HL-60/S4 treated with retinoic acid at 250 ng/mL for 4 days and 3 days (cell line): Measurements from ENCODE around the gene TMEM250.

ENCODE experiments used
- in situ Hi-C: fragments of 300-500 bp; cut with MboI; formaldehyde crosslinking; loops from 2 replicates; pipeline ENCODE4 v1.7.0; 2022; ENCODE audit warnings: low sequenced_read_pairs

The TMEM250 gene

GRCh38 chr9:136147890-136148714 lies 29.4 kb upstream of the TMEM250 start:
- in situ Hi-C loops, result no loop called here

DNA sequence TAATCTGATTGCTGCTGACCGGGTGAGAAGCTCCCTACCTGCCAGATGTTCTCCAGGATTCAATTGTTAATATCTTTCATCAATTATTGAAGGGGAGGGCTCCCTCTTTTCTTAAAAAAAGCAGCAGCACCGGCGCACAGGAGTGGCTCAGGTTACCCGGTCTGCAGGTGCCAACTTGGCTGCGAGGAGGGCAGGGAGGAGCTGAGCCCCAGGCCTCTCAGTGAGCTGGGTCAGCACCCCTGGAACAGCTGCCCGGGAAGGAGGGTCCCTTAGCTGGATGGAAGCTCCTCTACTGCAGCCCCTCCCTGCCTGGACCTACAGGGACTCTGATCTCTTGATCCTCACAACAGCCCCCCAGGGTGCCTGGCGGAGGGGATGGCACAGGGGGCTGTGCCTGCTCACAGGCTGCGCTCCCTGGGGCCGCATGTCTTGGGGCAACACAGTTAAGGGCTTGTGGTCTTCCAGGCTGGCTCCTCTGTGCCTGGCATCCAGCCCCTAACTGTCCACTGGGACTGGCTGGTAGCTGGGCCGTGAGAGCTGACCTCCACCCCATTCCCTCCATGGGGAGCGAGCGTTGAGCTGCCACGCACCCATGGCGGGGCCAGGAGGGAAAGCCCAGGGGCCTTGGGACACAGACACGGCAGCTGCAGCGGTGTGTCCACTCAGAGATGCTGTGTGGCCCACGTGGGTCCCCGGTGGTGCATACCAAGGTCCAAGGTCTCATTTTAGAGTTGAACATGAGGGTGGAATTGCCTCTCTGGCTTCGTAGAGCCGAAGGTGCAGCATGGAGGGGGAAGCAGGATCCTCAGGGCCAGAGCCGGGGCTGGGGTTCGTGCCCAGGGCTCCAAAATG lies 28.6 kb upstream of the TMEM250 start:
- in situ Hi-C loops, result no loop called here

DNA sequence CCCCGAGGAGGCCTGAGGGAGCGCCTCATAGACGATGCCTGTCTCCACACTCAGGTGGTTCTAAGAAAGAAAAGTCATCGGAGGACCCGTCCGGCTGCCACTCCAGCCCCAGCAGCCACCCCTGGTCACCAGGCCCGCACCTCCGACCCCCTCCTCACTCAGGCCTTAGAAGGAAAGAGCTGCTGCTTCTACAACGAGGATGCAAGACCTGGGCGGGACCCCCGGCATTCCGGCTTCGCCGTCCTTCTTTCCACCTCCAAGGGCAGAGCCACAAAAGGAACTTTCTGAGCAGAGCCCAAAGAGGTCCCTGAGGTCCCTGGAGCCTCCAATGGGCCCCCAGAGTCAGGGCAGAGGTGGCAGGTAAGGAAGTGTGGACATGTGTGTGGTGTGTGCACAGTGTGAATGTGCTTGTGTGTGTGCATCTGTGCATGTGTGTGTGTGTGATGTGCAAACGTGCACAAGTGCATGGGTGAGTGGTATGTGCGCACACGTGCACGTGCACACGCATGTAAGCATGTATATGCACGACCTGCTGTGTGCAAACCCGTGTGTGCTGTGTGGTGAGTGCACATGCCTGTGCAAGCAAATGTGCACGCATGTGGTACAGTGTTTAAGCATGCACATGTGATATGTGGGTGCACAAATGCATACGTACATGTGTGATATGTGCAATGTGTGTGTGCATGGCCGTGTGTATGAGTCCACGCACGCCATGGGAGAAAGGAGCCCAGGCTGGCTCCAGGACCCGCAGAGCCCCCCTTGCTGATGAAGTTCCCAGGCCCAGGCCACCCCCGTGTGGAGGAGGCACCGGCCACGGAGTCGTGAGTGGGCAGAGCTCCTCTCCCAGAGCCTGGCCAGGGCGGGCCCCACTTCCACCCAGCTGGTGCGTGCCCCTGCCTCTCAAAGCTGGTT lies 27.7 kb upstream of the TMEM250 start:
- in situ Hi-C loops, result no loop called here

DNA sequence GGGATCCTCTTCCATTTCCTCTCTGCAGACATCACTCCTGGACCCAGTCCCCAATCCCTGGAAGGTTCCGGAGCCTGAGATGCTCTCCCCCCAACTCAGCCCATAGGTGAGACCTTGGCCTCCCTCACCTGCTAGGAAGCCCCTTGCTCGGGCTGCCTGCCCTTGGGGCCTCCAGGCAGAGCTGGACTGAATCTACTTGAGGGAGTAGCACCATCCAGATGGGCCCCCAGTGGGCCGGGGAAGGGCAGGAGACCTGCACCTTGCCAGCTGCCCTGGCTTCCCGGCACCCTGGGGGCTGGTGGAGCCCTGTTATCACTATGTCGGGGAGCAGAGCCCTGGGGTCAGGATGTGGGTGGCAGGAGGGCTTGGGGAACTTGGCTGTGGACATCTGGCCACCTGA lies 26.9 kb upstream of the TMEM250 start:
- in situ Hi-C loops, result no loop called here

DNA sequence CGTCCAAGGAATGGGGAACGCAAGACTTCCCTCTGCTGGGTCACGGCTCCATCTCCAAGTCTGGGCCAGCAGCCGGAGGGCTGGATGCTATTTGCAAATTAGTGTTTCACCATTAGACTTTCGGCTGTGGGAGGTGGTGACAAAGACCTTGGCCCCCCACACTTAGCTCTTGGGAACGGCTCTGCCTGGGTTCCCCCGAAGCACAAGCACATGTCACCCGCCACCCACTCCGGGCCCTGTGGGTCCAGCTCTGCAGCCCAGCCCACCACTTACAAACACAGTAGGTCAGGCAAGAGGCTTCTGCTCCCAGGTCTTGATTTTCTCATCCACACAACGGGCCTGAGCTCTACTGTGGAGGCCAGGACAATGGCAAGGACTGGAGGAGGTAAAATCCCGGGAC lies 25.8 kb upstream of the TMEM250 start:
- in situ Hi-C loops, result no loop called here

DNA sequence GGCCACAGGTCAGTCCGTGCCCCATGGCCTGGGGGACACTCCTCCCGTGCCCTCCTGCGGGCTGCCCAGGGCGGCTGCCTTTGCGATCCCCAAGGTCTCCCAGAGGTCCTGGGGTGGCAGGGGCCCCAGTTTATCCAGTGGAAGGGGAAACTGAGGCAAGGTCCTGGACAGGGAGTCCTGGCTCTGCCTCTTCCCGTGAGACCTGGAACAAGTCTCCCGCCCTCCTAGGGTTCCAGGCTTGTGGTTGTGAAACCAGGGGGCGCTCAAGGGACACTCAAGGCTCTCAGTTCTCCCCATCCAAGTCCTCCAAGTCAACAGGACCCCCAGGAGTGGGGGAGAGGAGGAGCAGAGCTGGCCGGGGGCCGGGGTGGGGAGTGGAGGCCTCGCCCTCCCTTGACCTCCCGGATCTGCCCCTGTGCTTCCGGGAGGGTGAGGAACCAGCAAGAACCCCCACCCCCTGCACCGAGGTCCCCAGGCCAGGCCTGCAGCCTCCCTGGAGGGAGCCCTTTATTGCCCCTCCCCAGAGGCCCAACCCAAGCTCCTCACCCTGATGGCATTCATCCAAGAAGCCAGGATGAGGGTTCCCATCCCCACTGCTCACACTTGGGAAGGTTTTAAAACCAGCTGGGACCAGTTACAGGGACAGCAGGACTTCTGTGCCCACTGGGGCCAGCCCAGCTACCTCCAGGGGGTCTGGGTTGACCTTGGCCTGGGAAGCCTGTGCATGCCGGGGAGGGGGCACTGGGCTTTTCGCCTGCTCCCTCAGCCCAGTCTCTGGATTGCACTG lies 24.7 kb upstream of the TMEM250 start:
- in situ Hi-C loops, result no loop called here

DNA sequence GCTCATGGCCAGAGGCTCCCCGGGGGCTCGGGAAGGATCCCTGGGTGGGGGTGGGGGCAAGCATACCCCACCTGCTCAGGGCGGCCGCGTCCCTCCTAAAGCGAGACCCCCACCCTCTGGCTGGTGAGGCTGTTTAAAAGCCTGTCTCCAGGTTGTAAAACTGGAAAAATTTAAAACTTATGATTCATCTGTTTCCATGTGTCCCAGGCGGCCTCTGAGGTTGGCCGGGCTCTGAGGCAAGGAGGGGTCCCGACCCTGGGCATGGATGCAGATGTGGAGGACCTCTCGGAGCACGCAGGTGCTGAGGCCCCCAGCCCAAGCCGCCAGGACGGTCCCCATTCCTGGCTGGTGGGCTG lies 24.2 kb upstream of the TMEM250 start:
- in situ Hi-C loops, result no loop called here

GRCh38 chr9:136142414-136142796 lies 23.7 kb upstream of the TMEM250 start:
- in situ Hi-C loops, result no loop called here

DNA sequence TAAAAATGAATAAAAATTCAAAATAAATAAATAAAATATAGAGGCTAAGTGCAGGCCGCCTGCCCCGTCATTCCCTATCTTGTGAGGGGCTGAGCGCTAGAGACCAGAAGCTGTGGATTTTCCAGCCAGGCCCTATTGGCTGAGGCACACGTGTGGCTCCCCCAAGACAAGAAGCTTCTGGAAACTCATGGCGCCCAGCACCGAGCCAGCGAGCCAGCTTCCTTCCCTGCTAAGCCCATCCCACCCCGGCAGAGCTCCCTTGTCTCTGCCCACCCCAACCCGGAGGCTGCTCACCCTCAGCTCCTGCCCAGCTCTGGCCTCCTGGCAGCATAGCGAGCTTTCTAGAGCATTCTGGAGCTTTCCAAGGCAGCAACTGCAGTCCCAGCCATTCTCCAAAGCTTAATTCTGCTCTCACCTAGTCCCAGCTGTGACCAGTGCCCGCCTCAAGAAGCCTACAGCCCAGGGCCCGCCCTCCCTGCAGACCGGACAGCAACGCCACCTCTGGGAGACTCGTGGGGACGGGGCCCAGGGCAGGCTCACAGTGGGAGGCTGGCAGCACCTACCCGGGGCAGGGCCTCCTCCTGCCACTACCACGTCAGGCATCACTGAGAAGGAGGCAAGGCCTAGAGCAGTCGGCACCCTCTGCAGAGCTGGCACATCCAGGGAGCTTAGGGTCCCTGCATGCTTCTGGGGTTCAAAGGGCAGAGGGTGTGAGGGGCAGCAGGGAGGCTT lies 23.2 kb upstream of the TMEM250 start:
- in situ Hi-C loops, result no loop called here

DNA sequence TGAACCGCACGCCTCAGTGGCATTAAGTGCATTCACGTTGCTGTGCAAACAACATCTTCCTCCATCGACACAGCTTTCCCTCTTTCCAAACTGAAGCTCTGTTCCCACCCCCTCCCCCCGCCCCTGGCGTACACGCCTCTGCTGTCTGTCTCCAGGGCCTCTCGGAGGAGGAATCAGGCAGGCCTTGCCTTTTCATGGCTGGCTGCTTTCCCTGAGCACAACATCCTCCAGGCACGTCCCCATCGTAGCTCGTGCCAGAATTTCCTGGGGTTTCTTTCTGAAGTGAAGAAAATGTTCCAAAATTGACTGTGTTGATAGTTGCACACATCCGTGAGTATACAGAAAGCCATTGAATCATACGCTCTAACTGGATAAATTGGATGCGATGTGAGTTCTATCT lies 22.3 kb upstream of the TMEM250 start:
- in situ Hi-C loops, result no loop called here

- in situ Hi-C loops, result no loop called here
Measured at GRCh38 chr9:136140046-136140445, 21.4 kb upstream of the TMEM250 start.

DNA sequence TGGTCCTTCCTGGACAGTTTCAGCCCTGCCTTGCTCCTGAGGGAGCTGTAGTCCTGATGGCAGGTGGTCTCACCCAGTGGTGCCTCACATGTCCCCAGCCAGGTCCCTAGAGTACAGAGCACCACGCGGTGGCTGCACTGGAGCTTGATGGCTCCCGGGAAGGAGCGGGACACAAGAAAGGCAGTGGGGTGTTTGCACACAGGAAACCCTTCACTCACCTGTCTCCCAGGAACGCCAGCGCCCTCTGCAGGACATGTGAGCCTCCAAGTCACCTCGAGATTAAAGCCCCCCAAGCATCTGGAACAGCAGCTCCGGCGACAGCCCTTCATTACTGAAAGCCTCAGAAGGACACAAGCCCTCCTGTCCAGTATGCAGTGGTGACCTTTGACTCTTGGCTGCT lies 19.9 kb upstream of the TMEM250 start:
- in situ Hi-C loops, result no loop called here

- in situ Hi-C loops, result no loop called here
Measured at GRCh38 chr9:136137321-136138265, 18.9 kb upstream of the TMEM250 start.

- in situ Hi-C loops, result no loop called here
Measured at GRCh38 chr9:136136127-136136925, 17.7 kb upstream of the TMEM250 start.

- in situ Hi-C loops, result no loop called here
Measured at GRCh38 chr9:136135326-136136126, 16.9 kb upstream of the TMEM250 start.

- in situ Hi-C loops, result no loop called here
Measured at GRCh38 chr9:136133959-136134484, 15.3 kb upstream of the TMEM250 start.
